Suppressor macrophage treated with lipopolysaccharide for 1 hour (primary cell): ENCODE measurements around the gene TFPI2.

Source experiments
- DNase-seq, 3 donors: peaks; one replicate each; pipeline ENCODE4 v3.0.0-alpha.2; 2020 to 2022

The TFPI2 gene

DNA sequence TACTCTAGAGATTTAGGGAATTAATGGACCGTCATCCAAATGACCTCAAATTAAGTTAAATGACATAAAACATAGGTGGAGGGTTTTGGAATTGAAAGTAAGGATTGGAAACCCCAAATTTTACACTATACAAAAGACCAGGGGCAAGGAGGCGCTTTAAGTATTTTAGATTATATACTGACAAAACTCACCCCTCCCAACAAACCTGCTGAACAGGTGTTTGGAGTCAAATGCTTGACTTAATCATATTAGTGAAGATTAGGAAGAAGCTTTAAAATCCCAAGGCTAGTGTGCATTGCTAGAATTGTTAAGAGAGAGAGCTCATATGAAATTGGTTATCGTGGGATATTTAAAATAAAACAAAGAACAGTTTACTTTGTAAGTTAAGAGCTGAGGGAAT is 15.7 kb upstream of the TFPI2 start, which contains the start of gene GNGT1:
TSS of gene GNGT1 (plus strand) at position 301 of the 400 bp plus-strand sequence. CDS start 180 bp downstream, outside the sequence.
- DNase-seq, result no peak

DNA sequence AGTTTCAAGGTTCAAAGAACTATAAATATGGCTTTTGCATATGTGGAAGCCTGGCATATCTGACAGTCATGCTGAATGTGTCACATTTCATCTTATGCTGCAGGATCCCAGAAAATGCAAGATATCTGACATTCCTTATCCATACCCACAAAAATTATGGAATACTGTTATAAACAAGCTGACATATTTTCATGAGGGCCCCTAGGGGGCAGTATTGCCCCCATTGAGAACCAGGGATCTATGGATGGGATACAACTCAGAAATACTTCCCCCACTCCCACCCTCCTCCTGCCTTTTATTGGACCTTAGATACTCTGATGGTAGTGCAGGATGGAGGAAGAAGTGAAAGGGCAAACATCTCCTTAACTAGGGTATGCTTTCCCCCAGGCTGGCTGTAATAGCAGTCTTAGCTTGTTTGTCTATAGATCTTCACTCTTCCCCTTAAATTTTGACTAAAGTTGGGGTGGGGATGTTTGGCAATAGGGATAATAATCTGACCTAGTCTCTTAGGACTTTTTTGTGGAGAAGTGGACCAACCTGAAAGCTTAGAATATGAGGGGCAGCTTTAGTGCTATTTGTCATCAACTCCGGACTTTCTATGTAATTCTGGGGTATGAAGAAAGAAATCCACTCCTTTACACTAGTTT is 12.3 kb upstream of the TFPI2 start:
- DNase-seq, result peak; percentile 58 to 69 (median 68)

DNA sequence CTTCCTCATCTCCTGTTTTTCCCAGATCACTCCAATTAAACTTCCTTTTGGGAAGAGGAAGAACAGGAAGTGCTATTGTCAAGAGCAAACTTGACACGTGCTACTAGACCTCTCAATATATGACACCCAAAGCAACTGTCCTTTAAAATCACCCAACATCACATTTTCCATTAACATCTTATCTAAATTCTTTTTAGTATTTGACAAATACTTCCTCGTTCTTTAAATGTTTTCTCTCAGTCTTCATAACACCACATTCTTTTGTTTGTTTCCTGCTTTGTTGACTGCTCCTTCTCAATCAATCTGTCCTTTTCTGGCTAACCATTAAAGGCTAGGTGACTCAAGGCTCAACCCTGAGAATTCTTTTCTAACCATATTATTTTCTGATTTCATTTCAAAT is 7.1 kb upstream of the TFPI2 start:
- DNase-seq, result no peak

DNA sequence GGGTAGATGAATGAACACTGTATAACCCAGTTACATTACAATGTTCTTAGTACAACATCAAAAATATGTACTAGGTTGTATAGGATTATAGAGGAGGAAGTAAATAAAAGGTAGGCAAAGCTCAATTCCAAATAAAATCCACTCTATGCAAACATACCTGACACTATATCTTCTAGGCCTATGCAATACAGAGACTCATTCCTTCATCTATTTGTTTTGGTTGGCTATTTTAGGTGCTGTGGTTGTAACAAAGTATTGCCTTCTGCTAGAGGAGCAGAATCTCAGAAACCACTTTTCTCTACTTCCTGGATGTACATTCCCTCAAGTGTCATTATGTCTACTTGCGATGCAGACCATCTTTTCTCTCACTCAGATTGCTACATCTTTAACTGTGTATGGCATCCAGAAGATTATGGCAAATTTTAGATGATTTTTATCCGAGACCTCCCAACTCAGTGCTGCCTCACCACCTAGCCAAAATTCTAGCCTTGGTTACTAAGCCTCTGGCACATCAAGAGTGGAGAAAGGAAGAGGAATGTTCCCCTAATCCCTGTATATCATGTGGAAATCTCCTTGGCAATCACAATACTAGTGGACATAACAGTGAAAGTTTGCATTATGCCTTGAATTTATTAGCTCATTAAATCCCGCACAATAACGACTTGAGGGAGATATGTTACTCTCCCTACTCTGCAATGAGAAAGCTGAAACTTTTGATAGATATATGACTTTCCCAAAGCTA is 5.5 kb upstream of the TFPI2 start:
- no peak for DNase-seq

DNA sequence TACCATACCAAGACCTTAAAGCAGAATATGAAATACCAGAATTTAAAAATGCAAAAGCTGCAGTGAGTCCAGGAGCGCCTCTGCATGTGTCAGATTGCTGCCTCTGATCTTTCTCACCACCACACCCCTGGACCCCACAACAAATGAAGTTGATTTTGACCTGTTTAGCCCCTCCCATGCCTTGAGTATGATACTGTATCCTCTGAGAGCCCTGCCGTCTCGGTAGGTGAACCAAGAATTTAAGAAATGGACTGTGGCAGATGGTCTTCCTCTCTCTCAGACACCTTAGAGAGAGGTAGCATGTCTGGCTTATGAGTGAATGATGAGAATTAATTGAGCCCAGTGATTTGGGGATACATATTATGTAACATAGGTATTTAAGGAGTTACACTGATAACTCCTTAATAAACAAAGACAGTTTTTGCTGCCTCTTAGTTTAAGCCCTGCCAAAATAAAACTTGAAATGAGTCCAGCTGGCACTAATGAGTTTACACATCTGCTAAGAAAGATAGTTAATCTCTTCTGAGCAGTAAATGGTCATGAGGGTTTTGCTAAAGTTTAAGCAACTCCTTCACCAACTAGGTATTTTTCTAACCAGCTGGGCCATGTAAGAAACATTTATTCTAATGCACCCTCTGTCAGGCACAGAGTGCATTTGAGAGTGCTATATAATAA is 4.5 kb upstream of the TFPI2 start:
- DNase-seq, result no peak

DNA sequence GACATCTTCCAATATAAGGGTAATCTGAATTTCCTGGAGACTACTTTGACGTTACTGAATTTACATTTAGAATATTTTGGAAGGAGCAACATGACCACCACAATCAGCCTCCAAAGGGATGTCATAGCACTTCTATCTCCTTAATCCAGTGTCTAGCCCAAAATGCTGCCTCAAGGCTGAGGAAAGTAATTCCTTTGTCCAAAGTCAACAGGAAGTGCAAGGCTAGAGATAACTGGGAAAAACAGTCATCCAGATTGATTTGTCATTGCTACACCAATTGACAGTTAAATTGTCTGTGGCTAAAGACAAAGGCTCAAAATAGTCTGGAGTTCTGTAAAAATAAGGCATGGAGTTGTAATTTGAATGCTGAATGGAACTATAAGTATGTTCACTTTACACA is 3.9 kb upstream of the TFPI2 start:
- no peak for DNase-seq

DNA sequence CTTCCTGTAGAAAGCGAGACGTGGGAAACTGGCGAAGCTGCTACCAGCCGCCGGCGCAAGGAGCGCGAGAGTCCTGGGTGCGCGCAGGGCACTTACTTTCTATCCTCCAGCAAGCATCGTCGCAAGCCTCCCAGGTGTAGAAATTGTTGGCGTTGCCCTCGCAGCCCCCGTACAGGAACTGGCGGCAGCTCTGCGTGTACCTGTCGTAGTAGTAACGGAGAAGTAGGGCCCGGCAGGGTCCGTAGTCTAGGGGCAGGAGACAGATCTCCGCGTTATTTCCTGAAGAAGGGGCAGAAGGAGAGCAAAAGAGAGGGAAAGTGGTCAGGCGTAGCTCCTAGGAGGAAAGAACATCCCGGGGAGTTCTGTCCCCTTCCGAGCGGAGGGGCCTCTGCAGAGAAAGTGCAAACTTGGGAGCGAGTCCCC is 501 bp downstream of the TFPI2 start:
- peak in 1 of 3 donors; percentile 19 for DNase-seq

DNA sequence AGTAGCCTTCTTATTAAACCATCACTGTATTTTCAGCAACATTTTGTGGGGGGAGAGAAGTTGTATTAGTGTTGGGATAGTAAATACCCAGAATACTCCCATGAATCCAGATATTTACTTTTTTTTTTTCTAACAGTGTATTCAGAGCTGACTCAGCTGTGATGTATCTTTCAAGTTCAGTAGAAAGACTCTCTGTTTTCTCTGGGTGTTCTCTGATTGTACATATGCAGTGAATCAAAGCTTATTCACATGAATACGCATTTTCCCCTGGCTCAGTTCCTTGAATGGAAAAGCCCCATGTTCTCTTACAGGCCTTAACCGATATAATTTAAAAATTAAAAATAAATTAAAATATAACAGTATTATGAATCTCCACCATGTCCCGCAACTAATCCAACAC is 1.3 kb downstream of the TFPI2 start:
- no peak for DNase-seq

DNA sequence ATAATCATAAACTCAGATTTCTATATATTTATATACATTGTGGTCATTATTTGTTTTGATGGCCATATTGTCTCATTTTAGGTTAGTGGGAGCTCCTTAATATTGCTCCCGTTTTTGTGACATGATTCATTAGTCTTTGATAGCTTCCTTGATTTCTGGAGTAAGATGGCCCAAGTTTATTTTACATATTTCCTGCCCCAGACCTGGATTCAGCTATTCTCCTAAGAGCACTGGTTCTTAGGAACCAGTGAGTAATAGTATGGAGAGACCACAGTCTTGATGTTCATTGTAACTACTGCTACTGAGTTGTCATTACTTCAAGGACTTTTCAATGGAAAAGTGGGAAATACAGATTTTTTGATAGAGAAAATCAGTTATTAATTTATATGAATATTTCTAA is 6.0 kb downstream of the TFPI2 start:
- no peak for DNase-seq

DNA sequence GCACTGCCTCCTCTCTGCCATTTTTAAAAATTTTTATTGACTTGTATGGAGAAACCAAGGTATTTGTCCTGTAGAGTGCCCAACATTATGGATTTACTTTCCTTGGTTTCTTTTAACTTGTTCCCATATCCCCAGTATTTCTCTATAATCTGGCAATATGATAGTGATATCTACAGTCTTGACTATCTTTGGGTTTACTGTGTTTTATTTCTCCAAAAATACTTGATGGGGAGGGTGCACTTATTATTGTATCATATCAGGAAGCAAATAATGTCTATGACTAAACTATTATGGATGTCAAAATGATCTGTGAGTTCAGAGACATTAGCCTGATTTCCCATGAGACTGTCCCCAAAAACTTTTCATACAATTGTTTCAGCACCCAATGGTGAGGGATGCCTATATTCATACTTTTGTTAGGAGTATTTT is 6.6 kb downstream of the TFPI2 start:
- no peak for DNase-seq

DNA sequence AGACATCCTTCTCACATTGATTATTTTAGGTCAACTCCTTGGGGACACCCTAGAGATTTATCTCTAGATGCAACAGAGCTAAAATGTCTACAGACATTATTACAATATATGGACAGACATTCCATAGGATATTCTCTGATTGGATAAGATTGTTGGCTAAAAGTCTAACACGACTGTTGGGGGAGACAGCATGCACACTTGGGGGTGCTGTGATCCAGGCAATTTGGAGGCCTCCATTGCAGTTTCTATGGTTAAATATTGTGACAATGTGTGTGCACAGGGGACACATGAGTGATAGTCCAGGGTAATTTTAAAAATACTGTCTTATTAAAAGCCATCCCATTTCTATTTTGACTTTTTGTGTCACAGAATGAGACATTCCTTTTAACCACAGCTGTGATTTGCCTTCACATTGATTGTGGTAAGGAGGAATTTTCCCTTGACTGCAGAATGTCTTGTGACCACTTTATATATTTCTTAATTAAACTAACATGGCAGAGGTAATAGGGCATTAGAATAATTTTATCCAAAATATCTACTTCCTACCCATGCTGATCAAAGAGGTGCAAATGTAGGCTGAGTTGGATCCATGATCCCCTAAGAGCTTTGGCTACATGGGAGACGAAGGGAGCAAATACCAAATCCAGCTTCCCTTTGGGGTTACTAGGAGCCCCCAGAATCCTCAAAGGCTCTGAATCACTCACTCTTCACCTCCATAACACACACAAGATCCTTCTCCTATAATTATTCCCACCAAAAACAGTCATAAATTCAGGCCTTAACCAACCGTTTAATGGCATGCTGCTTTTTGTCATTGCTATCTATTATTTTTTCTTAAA is 7.3 kb downstream of the TFPI2 start:
- no peak for DNase-seq

DNA sequence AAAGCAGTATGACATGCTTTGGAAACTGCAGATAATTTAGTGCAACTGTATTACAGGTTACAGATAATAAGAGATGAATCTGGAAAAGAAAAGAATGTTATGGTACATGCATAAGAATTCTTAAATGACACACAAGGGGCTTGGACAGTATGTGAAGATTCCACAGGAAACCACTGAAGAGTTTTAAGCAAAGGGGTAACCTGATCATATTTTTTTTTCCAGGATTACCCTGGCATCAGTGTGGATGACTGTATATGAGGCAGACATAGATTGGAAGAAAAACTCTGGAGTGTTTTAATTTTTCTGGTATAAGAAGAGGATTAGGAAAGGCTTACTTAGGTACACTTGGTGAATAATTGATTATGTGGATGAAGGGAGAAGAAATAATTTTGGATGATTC is 8.1 kb downstream of the TFPI2 start:
- DNase-seq, result no peak

DNA sequence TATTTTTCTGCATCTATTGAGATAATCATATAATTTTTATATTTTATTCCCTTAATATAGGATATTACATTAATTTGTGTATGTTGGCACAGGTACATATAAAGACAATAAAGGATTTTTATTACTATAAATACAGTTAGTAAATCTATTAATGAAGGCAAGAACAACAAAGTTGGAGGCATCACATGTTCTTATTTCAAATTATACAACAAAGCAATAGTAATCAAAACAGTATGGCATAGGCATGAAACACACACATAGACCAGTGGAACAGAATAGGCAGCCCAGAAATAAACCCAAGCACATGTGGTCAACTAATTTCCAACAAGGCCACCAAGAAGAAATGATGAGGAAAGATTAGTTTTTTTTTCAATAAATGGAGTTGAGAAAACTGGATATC is 11.2 kb downstream of the TFPI2 start:
- no peak for DNase-seq

DNA sequence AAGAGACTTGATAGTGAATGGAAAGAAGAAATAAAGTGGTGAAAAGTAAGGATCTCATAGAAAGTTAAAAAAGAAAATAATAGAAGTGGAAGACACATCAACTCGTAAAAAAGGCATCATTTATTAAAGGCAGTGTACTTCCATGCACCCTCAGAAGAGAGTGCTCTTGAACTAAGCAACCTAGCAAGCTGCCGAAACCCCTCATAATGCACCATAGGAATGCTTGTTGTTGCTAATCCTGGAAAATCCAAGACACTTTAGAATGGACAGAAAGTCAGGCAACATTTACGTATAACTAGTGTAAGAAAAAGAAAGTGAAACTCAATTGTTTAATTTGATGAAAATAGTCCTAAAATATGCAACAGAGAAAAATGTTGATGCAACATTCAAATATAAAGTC is 12.8 kb downstream of the TFPI2 start:
- DNase-seq, result no peak

DNA sequence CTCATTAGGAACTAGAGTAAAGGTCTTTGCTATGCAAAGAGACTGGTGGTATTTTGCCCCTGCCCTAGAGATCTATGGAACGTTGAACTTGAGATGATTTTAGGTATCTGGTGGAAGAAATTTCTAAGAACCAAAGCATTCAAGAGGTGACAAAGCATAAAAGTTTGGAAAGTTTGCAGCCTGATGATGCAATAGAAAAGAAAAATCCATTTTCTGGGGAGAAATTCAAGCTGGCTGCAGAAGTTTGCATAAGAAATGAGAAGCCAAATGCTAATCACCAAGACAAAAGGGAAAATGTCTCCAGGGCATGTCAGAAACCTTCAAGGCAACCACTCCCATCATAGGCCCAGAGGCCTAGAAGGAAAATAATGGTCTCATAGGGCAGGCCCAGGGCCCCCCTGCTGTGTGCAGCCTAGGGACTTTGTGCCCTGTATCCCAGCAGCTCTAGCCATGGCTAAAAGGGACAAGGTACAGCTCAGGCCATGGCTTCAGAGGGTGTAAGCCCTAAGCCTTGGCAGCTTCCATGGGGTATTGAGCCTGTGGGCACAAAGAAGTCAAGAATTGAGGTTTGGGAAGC is 16.5 kb downstream of the TFPI2 start:
- DNase-seq, result no peak

DNA sequence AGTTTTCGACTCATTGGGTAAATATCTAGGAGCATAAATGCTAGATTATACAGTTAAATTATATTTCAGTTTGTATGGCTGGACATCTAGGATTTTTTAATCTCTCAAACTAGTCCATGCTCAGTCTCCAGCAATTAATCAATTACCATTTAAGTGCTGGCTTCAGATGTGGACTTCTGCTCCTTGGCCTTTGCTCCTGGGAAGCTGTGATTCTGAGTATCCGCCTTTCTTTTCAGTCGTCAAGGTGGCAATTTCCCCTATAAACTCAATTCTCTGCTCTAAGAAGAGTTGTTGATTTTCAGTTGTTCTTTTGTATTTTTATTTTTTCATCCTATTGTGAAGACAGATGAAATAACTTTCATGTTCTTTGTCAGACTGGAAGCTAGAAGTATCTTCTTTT is 23.7 kb downstream of the TFPI2 start:
- DNase-seq, result no peak

DNA sequence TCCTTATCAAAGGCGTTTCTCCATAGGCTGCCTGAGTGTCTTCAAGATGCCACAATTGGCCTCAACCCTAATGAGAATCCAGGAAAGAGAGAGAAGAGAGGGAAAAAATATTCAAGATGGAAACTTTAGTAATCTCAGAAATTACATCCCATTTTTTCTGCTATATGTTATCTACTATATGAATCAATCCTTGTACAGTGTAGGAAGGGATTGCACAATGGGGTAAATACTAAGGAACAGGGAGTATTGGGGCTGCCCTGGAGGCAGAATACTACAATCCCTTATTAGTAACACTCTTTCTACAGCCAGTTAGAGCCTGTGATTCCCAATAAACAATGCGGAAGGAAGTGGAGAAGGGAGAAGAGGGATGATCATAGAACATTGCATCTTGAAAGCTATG is 27.9 kb downstream of the TFPI2 start:
- no peak for DNase-seq

DNA sequence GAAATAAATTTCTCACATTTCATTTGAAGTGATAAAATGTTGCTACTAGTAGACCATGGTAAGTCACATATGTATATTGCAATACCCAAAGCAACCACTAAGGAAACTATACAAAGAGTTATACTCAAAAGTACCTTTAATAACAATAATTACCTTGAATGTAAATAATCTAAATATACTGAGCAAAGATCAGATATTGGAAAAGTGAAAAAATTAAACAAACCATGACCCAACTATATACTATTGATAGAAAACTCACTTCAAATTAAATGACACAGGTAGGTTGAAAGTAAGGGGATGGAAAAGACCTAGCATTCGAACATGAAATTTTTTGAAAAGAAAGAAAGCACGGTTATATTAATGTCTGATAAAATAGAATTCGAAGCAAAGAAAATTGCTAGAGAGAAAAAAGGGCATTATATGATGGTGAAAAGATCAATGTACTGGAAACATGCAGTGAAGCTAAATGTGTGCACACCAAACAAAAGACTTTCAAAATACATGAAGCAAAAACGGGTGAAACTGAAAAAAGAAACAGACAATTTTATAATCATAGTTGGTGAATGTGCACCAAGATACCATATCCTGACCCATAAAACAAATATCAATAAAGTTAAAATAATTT is 29.1 kb downstream of the TFPI2 start:
- DNase-seq, result no peak

DNA sequence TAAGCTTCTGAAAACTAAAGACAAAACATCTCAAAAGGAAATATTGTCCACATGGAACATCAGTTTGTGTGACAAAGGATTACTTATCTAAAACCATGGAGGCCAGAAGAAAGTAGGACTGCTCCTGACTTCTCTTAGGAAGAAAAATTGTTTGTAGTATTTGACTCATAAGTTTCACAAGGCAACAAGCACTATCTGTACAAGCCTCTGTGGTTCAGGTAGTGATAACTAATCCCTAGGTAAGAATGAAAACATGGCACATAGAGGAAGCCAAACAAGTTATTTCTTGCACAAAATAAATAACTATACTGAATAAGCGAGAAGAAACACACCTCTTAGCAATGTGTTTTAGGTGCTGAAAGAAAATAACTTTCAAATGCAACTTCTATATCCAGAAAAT is 30.3 kb downstream of the TFPI2 start:
- DNase-seq, result no peak

DNA sequence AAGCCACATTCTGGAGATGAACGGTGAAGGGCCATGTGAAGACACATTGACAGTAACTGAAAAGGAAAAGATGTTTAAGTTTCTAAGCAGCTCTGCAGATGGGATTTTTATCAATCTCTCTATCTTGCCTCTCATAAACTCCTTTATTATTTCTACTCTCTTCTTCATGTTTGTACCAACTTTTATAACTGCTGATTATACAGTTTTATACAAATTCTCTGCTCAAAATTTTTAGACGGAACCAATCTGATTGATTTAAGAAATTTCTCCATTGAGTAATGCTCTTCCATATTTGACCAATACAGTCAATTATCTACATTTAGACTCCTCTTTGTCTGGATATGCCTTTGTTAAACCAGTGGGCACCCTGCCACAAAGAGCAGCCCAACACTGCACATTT is 31.7 kb downstream of the TFPI2 start:
- DNase-seq, result no peak

DNA sequence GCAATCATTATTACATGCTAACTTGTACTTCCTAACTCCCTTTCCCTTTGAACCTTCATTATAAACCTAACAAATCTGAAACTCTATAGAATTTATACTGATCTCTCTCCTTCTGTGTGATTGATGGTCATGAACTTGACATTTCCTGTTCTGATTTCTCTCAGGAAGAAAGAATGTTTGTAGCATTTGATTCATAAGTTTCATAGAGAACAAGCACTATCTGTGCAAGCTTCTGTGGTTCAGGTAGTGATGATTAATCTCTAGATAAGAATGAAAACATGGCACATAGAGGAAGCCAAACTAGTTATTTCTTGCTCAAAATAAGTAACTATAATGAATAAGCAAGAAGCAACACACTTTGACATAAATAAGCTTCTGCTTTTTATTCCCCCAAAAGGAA is 34.2 kb downstream of the TFPI2 start:
- no peak for DNase-seq

DNA sequence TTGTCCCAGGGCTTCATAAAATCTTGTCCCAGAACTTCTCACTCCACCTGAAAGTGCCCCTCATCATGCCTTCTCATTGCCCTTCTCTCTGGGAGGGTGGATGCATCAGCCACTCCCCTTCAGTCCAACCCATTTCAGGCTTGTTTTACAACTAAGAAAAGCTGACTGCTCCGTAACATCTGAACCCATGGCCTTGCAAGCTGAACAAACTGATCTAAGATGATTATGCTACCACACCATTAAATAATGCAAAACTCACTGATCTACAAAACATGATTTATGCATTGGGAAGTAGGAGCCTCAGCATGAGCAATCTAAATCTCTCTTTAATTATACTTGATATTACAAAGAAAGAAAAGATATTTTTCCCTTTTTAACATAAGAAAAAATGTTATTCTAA is 34.8 kb downstream of the TFPI2 start:
- no peak for DNase-seq
